ENCODE data around the gene RGS5.

Gene RGS5

GRCh38 chr1:163147019-163147418 lies 55.7 kb downstream of the RGS5 start:
- no peaks in the 10 kb centered on the region for H3K27me3 Mint-ChIP-seq
- no peaks in the 10 kb centered on the region for H3K9me3 Mint-ChIP-seq
- H3K4me3 Mint-ChIP-seq: no peak overlapping the region
- no peaks in the 10 kb centered on the region for H3K4me1 Mint-ChIP-seq (ENCODE audit: low read depth)
- H3K36me3 Mint-ChIP-seq (ENCODE audit: low read depth): no peaks in the 10 kb centered on the region
- intact Hi-C loops (cut with micrococcal nuclease): no loop called here
- no peak overlapping the region for H3K27ac Mint-ChIP-seq

GRCh38 chr1:163145435-163145834 lies 57.3 kb downstream of the RGS5 start:
- no peaks in the 10 kb centered on the region for H3K27me3 Mint-ChIP-seq
- H3K36me3 Mint-ChIP-seq (ENCODE audit: low read depth): no peaks in the 10 kb centered on the region
- H3K9me3 Mint-ChIP-seq: no peaks in the 10 kb centered on the region
- H3K4me3 Mint-ChIP-seq: no peak overlapping the region
- H3K27ac Mint-ChIP-seq: no peak overlapping the region
- intact Hi-C loops (cut with micrococcal nuclease): no loop called here
- H3K4me1 Mint-ChIP-seq (ENCODE audit: low read depth): no peaks in the 10 kb centered on the region

- Mint-ChIP-seq H3K9me3 (no peaks in the 10 kb centered on the region), H3K27me3 (no peaks in the 10 kb centered on the region)
Measured at GRCh38 chr1:163144418-163144817, 58.3 kb downstream of the RGS5 start.

GRCh38 chr1:163142152-163142551 lies 60.6 kb downstream of the RGS5 start:
- H3K4me3 Mint-ChIP-seq: no peak overlapping the region
- no peak overlapping the region for H3K27ac Mint-ChIP-seq
- H3K4me1 Mint-ChIP-seq (ENCODE audit: low read depth): no peaks in the 10 kb centered on the region
- H3K36me3 Mint-ChIP-seq (ENCODE audit: low read depth): no peaks in the 10 kb centered on the region
- no peaks in the 10 kb centered on the region for H3K27me3 Mint-ChIP-seq
- intact Hi-C loops (cut with micrococcal nuclease): no loop called here
- no peaks in the 10 kb centered on the region for H3K9me3 Mint-ChIP-seq

More at GRCh38 chr1:163144418-163144817, 58.3 kb downstream of the RGS5 start:
- no peaks in the 10 kb centered on the region for H3K36me3 Mint-ChIP-seq (ENCODE audit: low read depth)
- intact Hi-C loops (cut with micrococcal nuclease): no loop called here
- no peak overlapping the region for H3K4me3 Mint-ChIP-seq
- no peak overlapping the region for H3K27ac Mint-ChIP-seq
- H3K4me1 Mint-ChIP-seq (ENCODE audit: low read depth): no peaks in the 10 kb centered on the region

GRCh38 chr1:163141556-163141955 lies 61.2 kb downstream of the RGS5 start:
- H3K36me3 Mint-ChIP-seq (ENCODE audit: low read depth): no peaks in the 10 kb centered on the region
- H3K27me3 Mint-ChIP-seq: no peaks in the 10 kb centered on the region
- H3K27ac Mint-ChIP-seq: no peak overlapping the region
- no peaks in the 10 kb centered on the region for H3K4me1 Mint-ChIP-seq (ENCODE audit: low read depth)
- intact Hi-C loops (cut with micrococcal nuclease): no loop called here
- H3K9me3 Mint-ChIP-seq: no peaks in the 10 kb centered on the region
- H3K4me3 Mint-ChIP-seq: no peak overlapping the region

GRCh38 chr1:163137556-163138265 lies 65.0 kb downstream of the RGS5 start:
- Mint-ChIP-seq H3K9me3 (no peaks in the 10 kb centered on the region), H3K27me3 (no peaks in the 10 kb centered on the region), H3K4me1 (ENCODE audit: low read depth) (no peaks in the 10 kb centered on the region), H3K4me3 (no peak overlapping the region), H3K27ac (no peak overlapping the region), H3K36me3 (ENCODE audit: low read depth) (no peaks in the 10 kb centered on the region)
- intact Hi-C loops (cut with micrococcal nuclease): no loop called here

GRCh38 chr1:163131981-163132380 lies 70.7 kb downstream of the RGS5 start:
- H3K4me1 Mint-ChIP-seq (ENCODE audit: low read depth): no peaks in the 10 kb centered on the region
- H3K9me3 Mint-ChIP-seq: no peaks in the 10 kb centered on the region
- intact Hi-C loops (cut with micrococcal nuclease): no loop called here
- H3K27me3 Mint-ChIP-seq: no peaks in the 10 kb centered on the region
- H3K27ac Mint-ChIP-seq: no peak overlapping the region
- H3K4me3 Mint-ChIP-seq: no peak overlapping the region
- H3K36me3 Mint-ChIP-seq (ENCODE audit: low read depth): no peaks in the 10 kb centered on the region

- intact Hi-C loops (cut with micrococcal nuclease): no loop called here
- H3K4me1 Mint-ChIP-seq (ENCODE audit: low read depth): no peaks in the 10 kb centered on the region
- H3K36me3 Mint-ChIP-seq (ENCODE audit: low read depth): no peaks in the 10 kb centered on the region
- no peaks in the 10 kb centered on the region for H3K9me3 Mint-ChIP-seq
- H3K4me3 Mint-ChIP-seq: no peak overlapping the region
- no peaks in the 10 kb centered on the region for H3K27me3 Mint-ChIP-seq
- no peak overlapping the region for H3K27ac Mint-ChIP-seq
Measured at GRCh38 chr1:163130225-163130856, 72.4 kb downstream of the RGS5 start.

- H3K4me1 Mint-ChIP-seq (ENCODE audit: low read depth): no peaks in the 10 kb centered on the region
- intact Hi-C loops (cut with micrococcal nuclease): no loop called here
Measured at GRCh38 chr1:163128282-163128681, 74.4 kb downstream of the RGS5 start.

GRCh38 chr1:163124812-163125211 lies 77.9 kb downstream of the RGS5 start:
- H3K9me3 Mint-ChIP-seq: no peaks in the 10 kb centered on the region

More at GRCh38 chr1:163128282-163128681, 74.4 kb downstream of the RGS5 start:
- H3K36me3 Mint-ChIP-seq (ENCODE audit: low read depth): no peaks in the 10 kb centered on the region
- no peak overlapping the region for H3K4me3 Mint-ChIP-seq
- no peaks in the 10 kb centered on the region for H3K9me3 Mint-ChIP-seq
- H3K27ac Mint-ChIP-seq: no peak overlapping the region
- peaks cover 1% of the 10 kb centered on the region for H3K27me3 Mint-ChIP-seq

GRCh38 chr1:163120372-163120771 lies 82.3 kb downstream of the RGS5 start:
- H3K36me3 Mint-ChIP-seq (ENCODE audit: low read depth): no peaks in the 10 kb centered on the region
- H3K27me3 Mint-ChIP-seq: peaks cover 1% of the 10 kb centered on the region
- intact Hi-C loops (cut with micrococcal nuclease): no loop called here
- H3K9me3 Mint-ChIP-seq: no peaks in the 10 kb centered on the region
- no peak overlapping the region for H3K4me3 Mint-ChIP-seq
- no peaks in the 10 kb centered on the region for H3K4me1 Mint-ChIP-seq (ENCODE audit: low read depth)
- no peak overlapping the region for H3K27ac Mint-ChIP-seq

More at GRCh38 chr1:163124812-163125211, 77.9 kb downstream of the RGS5 start:
- intact Hi-C loops (cut with micrococcal nuclease): no loop called here
- Mint-ChIP-seq H3K27ac (no peak overlapping the region), H3K27me3 (peaks cover 1% of the 10 kb centered on the region), H3K4me3 (no peak overlapping the region), H3K4me1 (ENCODE audit: low read depth) (no peaks in the 10 kb centered on the region), H3K36me3 (ENCODE audit: low read depth) (no peaks in the 10 kb centered on the region)

- no peak overlapping the region for H3K4me3 Mint-ChIP-seq
- H3K27ac Mint-ChIP-seq: no peak overlapping the region
- intact Hi-C loops (cut with micrococcal nuclease): no loop called here
- no peaks in the 10 kb centered on the region for H3K27me3 Mint-ChIP-seq
- no peaks in the 10 kb centered on the region for H3K9me3 Mint-ChIP-seq
- no peaks in the 10 kb centered on the region for H3K36me3 Mint-ChIP-seq (ENCODE audit: low read depth)
- H3K4me1 Mint-ChIP-seq (ENCODE audit: low read depth): no peaks in the 10 kb centered on the region
Measured at GRCh38 chr1:163119707-163120106, 83.0 kb downstream of the RGS5 start.

- no peak overlapping the region for H3K27ac Mint-ChIP-seq
- no peaks in the 10 kb centered on the region for H3K36me3 Mint-ChIP-seq (ENCODE audit: low read depth)
- intact Hi-C loops (cut with micrococcal nuclease): no loop called here
- no peaks in the 10 kb centered on the region for H3K4me1 Mint-ChIP-seq (ENCODE audit: low read depth)
- no peaks in the 10 kb centered on the region for H3K27me3 Mint-ChIP-seq
- no peak overlapping the region for H3K4me3 Mint-ChIP-seq
- H3K9me3 Mint-ChIP-seq: no peaks in the 10 kb centered on the region
Measured at GRCh38 chr1:163115887-163116286, 86.8 kb downstream of the RGS5 start.

GRCh38 chr1:163107655-163108054 lies 95.1 kb downstream of the RGS5 start:
- no peaks in the 10 kb centered on the region for H3K36me3 Mint-ChIP-seq (ENCODE audit: low read depth)
- no peaks in the 10 kb centered on the region for H3K27me3 Mint-ChIP-seq
- H3K4me1 Mint-ChIP-seq (ENCODE audit: low read depth): no peaks in the 10 kb centered on the region
- no peak overlapping the region for H3K27ac Mint-ChIP-seq
- intact Hi-C loops (cut with micrococcal nuclease): no loop called here
- peaks cover 25% of the 10 kb centered on the region for H3K9me3 Mint-ChIP-seq
- no peak overlapping the region for H3K4me3 Mint-ChIP-seq
